Activated CD4-positive, alpha-beta T cell treated with anti-CD3 and anti-CD28 coated beads, Interleukin-2, Interleukin-6, amounts not matched to agents 100 ng/mL and 50 ng/mL, durations not matched to agents 16 hours and 8 hours (primary cell): Measurements from ENCODE around the gene HYAL1.
"Not testable (repeated sequence)": the region's sequence is repeated elsewhere in the genome, so short reads cannot be mapped to it uniquely, and the experiment has no call there.

Experiments used
- DNase-seq: peaks from one replicate; pipeline ENCODE4 v3.0.0-alpha.2; 2020

Gene HYAL1

GRCh38 chr3:50293079-50293801 lies 10.1 kb downstream of the HYAL1 start:
- no peak for DNase-seq

- DNase-seq, result peak; percentile 99
Measured at GRCh38 chr3:50292159-50293078, 11.0 kb downstream of the HYAL1 start, which contains the start of gene IFRD2. TSS of gene IFRD2 (minus strand) at chr3:50292429. CDS start at chr3:50292274, 155 bp downstream.

GRCh38 chr3:50290161-50290641 lies 13.2 kb downstream of the HYAL1 start:
- DNase-seq, result no peak

- DNase-seq, result no peak
Measured at GRCh38 chr3:50289130-50289529, 14.2 kb downstream of the HYAL1 start.

- no peak for DNase-seq
Measured at GRCh38 chr3:50288387-50289007, 14.9 kb downstream of the HYAL1 start.

- DNase-seq, result no peak
Measured at GRCh38 chr3:50287262-50287661, 16.1 kb downstream of the HYAL1 start.

- no peak for DNase-seq
Measured at GRCh38 chr3:50286322-50287227, 16.8 kb downstream of the HYAL1 start.

GRCh38 chr3:50284121-50284520 lies 19.3 kb downstream of the HYAL1 start:
- DNase-seq, result not testable (repeated sequence)

GRCh38 chr3:50279255-50280016 lies 23.9 kb downstream of the HYAL1 start:
- no peak for DNase-seq

- no peak for DNase-seq
Measured at GRCh38 chr3:50278880-50279224, 24.5 kb downstream of the HYAL1 start, which contains the start of gene LSMEM2. TSS of gene LSMEM2 (plus strand) at chr3:50279087. CDS start at chr3:50279114, 27 bp downstream.

- DNase-seq, result no peak
Measured at GRCh38 chr3:50278123-50278879, 25.1 kb downstream of the HYAL1 start.

GRCh38 chr3:50276762-50277101 lies 26.6 kb downstream of the HYAL1 start:
- DNase-seq, result no peak

GRCh38 chr3:50275996-50276761 lies 27.2 kb downstream of the HYAL1 start:
- peak; percentile 51 for DNase-seq

- no peak for DNase-seq
Measured at GRCh38 chr3:50275141-50275995, 28.0 kb downstream of the HYAL1 start.

GRCh38 chr3:50274371-50275104 lies 28.8 kb downstream of the HYAL1 start:
- peak; percentile 81 for DNase-seq

- DNase-seq, result no peak
Measured at GRCh38 chr3:50273689-50274065, 29.7 kb downstream of the HYAL1 start.

GRCh38 chr3:50272911-50273688 lies 30.3 kb downstream of the HYAL1 start:
- DNase-seq, result peak; percentile 95
